ENCODE measurements around the gene ALKBH5.

Gene ALKBH5

DNA sequence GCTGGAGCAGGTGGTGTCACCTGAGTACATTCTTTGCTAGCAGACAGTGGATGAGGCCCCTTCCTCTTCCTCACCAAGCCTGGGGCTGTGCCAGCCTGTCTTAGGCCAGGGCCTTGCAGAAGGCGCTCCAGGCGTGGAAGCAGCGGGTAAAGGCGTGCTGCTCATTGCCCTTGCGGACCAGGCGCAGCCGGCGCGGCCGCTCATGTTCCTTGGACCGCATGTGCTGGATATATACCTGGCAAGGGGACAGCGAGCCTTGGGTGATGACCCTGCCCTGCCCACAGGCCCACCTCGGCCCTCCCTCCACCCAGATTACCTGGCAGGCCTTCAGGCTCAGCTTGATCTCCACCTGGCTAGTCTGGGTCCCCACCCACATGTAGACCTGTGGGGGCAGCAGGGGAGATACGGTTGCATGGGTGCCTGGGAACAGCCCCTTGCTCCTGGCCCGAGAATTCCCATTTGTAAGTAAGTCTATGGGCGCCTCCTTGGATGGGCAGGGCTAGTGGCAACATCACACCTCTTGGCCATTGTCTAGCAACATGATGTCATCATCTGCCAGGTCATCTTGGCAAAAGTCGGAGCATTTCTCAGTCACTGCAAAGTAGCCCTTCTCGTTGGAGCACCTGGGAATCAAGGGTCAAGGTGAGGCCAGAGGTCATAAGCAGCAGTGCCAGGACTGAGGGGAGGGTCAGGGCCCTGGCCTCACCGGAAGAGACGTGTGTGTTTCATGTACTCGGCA is 61.6 kb downstream of the ALKBH5 start:
- DNase-seq (ENCODE audit: low read depth) = no peak

DNA sequence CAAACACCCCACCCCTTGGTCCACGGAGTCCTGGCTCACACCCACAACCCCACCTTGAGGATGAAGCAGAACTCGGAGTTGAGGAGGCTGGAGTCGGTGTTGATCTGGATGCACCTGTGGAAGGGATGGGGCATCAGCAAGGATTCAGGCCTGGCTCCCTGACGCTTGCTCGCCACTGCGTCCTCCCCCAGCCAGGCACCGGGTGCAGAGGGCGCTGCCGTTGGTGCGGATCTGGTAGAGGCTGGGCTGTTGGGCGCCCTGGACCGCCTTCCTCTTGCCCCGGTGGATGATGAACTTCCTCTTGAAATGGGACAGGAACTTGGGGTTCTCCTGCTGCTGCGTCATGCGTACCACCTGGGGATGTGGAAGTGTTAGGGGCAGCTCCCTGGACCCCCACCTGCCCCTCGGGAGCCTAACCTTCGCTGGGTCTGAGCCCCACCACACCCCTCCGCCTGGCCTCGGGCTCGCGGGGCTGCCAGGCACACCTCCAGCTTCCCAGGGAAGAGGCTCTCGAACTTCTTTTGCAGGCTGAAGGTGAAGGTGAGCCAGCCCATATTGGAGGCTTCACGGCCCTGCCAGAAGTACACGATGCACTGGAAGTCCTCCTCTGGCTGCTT is 62.6 kb downstream of the ALKBH5 start:
- no peak for DNase-seq (ENCODE audit: low read depth)

DNA sequence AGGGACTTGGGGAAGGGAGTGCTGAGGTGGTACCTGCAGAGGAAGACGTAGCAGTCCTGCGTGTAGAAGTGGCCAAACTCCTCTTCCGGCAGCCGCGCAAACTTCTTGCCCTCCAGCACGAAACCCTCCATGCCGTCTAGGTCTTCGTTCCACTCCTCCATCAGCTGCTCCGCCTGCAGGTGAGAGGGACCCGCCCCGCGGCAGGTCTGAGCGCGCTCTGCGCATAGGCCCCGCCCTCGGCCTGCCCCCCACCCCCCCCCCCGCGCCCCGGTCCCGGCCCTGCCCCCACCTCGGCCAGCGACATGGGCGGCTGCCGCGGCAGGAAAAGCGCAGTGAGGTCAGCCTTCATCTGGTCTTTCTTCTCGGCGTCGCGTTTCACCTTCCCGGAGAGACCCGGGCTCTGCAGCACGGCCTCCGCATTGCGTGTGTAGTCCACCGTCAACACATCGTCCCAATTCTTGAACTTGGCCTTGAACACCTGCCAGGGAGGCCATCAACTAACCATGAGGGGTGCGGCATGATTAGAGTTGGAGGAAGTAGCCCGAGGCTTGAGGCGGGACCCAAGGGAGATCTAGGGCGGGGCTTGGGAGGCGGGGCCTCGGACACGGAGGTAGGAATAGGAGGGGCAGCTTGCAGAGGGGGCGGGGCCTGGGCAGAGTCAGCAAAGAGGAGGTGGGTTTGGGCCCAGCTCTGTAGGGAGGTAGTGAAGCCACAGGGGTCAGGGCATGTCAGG is 63.4 kb downstream of the ALKBH5 start:
- peak; percentile 27 for DNase-seq (ENCODE audit: low read depth)

DNA sequence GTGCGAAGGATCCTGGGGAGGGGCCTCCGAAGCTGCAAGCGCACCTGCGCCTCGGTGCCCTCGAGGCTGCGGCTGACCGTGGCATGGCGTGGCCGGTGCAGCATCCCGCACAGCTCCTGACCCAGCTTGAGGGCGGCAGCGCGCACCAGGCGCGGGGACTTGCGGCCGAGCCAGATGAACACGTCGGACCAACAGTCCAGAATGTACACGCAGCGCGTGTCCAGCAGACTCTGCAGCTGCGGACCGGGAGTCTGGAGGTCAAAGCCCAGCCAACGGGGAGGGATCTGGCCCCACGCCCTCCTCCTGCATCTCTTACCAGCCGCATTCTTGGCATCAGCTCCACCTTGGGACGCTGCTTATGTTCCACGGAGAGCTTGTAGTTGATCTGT is 64.0 kb downstream of the ALKBH5 start:
- no peak for DNase-seq (ENCODE audit: low read depth)

DNA sequence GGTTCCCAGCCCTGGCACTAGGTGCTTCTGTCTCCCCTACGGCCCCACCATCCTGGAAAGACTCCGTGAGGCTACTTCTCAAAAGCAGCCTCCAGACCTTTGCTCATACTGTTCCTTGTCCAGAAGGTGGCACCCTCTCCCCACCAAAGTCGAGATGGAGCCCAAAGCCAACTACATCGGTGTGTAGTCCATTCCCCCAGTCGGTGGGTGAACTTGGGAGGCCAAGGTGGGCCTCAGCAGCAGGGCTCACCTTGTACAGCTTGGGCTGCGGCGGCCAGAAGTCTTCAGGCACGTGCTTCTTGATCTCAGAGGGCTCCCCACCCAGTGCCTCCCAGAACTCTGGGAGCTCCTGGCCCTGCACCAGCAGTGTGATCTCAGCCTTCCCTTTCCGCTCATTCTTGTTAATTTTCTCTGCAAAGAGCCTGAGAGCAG is 64.7 kb downstream of the ALKBH5 start:
- DNase-seq (ENCODE audit: low read depth) = peak; percentile 41

DNA sequence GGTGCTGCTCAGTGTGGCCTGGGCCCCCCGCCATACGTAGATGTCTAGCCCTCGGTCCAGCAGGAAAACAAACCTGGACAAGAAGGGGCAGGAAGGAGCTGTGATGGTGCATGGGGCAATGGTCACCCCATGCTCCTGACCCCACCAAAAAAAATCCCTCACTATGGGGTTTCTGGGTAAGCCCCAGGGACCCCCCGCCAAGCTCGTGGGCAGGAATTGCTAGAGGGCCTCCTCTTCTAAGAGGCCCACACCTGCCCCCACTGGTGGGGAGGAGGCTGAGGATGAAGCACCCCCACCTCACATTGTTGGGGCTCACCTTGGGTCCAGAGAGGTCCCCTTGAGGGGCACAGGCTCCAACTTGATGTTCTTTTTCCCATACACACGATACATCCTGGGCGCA is 65.2 kb downstream of the ALKBH5 start:
- no peak for DNase-seq (ENCODE audit: low read depth)

DNA sequence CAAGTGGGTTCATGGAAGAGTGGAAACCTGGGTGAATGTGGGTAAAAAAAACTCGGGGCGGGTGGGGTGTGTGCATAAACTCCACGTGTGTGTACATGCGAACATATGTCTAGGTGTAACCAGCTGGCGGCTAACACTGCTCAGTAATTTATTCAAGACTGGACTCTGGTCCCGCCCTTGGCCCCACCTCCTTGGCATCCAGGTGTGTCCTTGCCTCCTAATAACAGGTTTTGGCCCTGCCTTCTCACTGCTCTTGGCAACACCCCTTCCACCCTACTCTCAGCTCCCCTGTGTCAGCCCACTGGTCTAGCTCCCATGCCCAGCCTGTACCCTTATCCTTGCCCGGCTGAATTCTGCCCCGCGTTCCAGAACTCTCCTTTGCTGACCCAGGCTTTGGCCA is 66.6 kb downstream of the ALKBH5 start:
- DNase-seq (ENCODE audit: low read depth) = no peak

DNA sequence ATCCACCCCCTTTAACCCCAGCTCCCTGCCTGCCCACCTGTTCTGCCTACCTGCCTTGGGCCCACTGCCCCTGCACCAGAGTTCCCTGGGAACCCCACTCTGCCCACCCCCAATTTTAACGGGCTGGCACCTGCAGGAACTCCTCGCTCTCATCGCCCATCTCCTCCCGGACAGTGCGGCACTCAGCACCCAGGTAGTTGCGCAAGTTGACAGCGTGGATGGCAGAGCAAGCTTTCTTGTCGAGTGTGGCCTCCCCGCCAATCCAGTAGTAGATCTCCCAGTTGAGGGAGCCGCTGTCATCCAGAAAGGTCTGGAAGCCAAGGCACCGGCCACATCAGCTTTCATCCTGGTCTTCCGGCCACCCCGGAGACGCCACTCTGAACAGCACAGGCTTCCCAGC is 67.1 kb downstream of the ALKBH5 start:
- no peak for DNase-seq (ENCODE audit: low read depth)

DNA sequence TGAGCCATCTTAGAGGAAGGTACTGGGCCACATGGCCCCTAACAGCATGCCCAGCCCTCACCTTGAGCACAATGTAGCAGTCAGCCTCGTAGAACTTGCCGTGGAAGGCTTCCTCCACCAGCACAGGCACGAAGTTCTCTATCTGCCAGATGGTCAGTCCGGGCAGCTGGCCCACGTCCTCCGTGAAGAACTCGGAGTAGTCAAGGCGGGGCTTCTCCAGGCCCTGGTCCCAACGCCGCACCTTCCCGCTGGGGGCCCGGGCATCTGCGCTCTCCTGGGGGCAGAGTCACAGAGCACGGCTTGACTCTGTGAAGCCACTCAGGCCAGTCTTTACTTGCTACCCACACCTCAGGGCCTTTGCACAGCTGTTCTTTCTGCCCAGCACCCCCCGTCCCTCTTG is 67.6 kb downstream of the ALKBH5 start:
- DNase-seq (ENCODE audit: low read depth) = no peak

DNA sequence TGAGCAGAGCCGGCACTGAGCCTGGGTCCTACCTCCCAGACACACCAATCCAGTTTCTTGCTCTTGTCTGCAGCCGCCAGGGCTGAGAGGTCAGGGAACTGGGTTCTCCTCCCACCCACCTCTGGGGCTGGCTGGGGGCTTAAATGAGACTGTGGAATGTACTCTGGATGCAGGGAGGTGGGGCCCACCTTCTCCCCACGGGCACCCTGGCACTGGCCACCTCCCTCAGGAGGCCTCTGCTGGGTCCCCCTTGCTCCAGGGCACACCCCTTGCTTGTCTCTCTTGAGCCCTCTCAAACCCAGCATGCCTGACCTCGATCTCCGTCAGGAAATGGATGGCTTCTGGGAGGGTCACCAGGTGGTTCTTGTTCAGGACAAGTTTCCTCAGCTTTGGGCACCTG is 68.5 kb downstream of the ALKBH5 start:
- DNase-seq (ENCODE audit: low read depth) = no peak

DNA sequence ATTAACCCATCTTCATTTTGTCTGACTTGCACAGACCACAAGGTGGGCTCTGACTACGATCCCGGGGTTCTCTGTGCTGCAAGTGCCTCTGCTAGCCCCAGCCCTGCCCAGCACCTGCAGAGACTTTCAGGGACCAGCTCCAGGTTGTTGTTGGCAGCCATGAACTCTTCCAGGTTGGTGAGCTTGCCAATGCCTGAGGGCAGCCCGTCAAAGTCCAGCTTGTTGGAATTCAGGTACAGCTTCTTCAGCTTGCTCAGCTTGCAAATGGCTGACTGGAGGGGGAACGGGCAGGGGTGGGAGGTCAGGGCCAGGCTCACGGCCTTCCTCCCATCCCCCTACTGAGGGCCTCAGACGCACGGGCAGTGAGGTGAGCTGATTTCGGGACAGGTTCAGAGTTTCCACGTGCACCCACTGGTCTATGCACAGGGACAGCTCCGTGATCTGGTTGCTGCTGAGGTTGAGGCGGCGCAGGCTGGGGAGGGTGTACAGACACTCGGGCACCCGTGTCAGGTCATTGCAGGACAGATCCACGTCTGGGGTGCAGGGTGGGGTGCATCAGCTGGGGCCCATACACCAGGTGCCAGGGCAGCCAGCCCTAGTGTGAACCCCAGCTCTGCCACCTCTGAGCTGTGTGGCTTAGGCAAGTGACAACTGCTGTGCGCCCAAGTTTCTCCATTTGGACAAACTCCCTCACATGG is 69.7 kb downstream of the ALKBH5 start:
- no peak for DNase-seq (ENCODE audit: low read depth)

DNA sequence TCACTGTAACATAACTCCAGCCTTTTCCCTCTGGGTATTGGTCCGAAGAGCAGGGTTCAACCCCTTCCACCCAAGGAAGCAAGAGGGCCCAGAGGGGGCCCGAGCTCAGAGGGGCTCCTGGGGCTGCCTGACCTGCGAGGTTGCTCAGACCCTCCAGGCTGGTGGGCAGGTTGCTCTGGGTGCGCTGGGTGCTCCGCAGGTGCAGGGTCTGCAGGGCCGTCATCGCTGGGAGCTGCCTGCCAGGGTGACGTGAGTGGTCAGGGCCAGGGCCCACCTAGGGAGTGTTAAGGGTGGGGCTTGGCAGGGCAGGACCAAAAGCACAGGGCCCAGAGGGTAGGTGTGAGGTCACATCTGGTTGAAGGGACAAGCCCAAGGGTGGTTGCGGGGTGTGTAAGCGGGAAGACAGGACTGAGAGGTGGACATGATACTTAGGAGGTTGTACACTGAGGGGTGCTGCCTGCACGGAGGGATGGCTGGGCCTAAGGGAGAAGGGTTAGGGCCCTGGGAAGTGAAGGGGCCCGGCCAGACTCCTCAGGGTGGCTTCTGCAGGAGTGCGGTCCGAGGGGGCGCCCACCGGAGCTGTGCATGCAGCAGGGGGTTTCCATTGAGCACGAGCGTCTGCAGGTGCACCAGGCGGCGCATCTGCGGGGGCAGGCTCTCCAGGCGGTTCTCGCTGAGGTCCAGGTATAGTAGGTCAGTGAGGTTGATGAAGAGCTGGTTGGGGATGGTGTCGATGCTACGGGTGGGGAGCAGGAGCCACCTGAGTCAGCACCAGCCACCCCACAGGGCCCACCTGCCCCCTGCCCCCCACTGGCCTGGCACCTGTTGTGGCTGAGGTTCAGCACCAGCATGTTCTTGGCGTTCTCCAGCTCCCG is 70.6 kb downstream of the ALKBH5 start:
- DNase-seq (ENCODE audit: low read depth) = no peak

DNA sequence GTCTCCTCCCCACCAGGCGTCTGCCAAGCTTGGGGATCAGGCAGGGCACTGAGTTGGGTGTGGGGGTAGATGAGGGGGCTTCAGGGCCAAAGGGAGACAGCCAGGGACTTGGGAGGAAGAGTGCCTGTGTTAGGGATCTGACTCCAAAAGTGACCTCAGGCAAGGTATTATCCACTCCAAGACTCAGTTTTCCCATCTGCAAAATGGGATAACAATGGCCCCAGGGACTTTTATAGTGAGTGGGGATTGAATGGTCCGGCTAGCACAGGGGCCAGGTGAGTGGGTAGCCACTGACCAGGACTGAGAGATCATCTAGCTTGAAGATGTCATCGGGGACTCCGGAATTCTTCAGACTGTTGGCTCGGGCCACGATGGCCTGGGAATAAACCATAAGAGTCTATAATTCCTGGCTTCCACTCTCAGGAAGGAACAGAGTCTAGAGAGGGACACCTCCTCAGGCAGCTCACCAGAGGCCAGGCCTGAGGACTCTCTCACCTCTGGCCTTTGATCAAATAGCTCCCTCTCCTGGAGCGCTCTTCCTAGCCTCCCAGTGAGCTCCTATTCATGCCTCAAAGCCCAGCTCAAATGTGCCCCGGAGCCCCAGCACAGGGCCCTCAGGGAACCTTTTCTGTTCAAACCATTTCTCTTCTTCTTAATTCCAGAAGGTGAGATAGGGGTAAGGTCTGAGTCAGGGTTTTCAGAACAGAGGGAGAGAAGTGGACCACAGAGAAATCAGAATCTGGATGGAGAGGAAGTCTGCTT is 71.4 kb downstream of the ALKBH5 start:
- no peak for DNase-seq (ENCODE audit: low read depth)

DNA sequence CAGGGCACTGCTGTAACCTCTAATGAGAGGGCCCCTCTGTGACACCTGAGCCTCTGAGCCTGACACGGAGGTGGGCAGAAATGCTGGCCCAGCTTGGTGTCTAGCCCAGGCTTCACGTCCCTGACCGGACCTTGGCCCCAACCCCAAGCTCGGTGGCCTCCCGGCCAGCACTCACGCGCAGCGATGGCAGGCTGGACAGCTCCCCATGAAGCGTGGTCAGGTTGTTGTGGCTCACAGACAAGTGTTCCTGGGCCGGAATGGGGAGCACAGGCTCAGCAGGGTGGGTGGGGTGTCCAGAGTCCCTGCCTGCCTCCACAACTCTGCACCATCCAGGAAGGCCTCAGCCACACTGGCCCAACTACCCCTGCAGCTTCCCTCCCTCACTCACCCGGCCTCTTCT is 72.7 kb downstream of the ALKBH5 start:
- DNase-seq (ENCODE audit: low read depth) = no peak

DNA sequence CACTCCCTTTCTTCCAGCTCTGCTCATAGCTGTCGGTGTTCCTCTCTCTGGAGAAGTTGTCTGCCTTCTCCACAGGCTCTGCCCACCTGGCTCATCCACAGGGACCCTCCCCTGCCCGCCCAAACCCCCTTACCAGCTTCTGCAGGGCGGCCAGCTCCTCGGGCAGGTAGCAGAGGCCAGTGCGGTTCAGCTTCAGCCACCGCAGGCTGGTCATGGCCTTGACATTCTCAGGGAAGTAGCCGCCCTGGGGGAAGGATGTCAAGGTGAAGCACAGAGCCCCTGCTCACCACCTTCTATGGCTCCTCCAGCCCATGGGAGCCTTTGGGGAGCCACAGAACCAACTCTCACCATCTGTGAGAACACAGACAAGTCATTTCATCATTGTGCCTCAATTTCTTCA is 73.1 kb downstream of the ALKBH5 start:
- DNase-seq (ENCODE audit: low read depth) = no peak

DNA sequence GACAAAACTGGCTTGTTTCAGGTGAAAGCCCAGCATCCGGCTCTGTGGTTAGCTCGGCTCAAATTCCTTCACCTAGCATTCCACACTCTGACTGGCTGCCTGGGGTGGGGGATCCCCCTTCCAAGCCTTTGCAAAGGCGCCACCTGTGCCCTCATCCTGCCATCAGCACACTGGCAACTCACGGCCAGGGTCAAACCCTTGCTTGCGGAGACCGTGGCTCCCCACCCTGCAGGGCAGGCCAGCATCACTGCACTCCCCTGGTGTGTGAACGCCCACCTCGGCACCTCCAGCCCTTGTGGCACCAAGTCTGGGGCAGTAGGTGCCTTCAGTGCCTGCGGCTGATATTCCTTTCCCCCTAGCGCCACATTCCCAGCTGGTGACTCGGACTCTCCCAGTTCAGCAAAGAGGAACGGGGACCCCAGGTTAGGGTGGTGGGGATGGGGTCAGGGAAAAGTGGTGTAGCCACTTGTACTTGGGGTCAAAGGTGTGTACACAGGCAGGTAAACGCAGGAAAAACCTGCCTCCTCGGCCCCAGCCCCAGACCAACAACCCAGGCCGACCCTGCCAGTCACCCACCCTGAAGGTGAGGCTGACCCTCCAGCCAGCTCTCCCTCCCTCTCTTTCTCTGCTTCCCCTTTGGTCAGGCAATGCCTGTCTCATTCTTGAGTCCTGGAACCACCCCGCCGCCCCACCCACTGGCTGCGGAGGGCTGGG is 73.8 kb downstream of the ALKBH5 start:
- peak; percentile 29 for DNase-seq (ENCODE audit: low read depth)

DNA sequence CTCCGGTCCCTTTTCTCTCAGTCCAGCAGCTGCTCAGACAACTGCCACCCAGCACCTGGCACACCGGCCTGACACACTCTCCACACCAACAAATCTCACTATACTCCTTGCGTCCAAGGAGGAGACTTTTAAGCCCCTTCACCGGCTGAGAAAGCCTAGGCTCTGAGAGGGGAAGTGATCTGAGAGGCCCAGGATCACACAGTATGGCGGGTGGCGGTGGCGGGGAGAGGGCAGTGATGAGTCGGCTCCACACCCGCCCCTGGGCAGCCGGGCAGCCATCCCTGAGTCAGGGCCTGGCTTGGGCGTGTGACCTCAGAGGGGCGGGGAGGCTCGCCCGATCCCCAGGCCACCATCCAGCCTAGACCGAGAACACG is 74.3 kb downstream of the ALKBH5 start:
- peak; percentile 24 for DNase-seq (ENCODE audit: low read depth)

DNA sequence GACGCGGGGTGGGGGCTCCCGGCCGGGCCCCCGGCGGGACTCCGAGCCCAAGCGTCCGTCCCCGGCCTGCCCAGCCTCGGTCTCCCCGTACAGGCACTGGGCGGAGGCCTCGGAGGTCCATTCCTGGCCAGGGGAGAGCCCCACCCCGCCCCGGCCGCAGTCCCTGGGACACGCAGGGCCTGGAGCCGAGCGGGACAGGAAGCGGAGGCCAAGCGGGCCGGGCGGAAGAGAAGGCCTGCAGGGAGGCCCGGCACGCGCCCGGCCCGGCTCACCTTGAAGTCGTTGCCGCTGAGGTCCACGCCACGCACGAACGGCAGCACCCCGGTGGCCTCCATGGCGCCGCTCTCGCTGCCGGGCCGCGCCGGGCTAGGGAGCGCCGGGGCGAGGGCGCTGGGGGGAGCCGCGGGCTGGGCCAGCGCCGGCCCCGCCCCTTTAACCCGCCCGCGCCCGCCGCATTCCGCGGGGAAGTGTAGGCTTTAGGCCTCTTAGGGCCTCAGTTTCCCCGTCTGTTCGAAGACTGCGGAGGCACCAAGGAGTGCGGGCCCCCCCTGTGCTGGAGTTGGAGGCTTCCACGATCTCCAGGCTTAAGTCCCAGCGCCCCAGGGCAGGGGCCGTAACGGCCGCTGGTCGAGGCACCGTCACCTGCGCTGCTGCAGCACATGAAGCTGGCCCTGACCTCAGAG is 74.9 kb downstream of the ALKBH5 start, which contains the start of gene FLII:
Gene FLII, minus strand, starts transcription at position 383 of the 683 bp plus-strand sequence. Its CDS starts 48 bp downstream, at position 335.
- DNase-seq (ENCODE audit: low read depth) = peak; percentile 35
